Kidney (tissue), 14 donors: ENCODE results near the gene BCAS4. TPM values are rescaled to one million over a fixed set of nuclear protein-coding genes. Genes with fewer than 3 reads are reported as not detected.
"Not testable (repeated sequence)": the region's sequence is repeated elsewhere in the genome, so short reads cannot be mapped to it uniquely, and the experiment has no call there.

Experiments
- DNase-seq, 5 donors: peaks; one replicate each; pipeline ENCODE4 v3.0.0-alpha.2; 2013 to 2020
- FAIRE-seq: peaks from 2 replicates; lab custom pipeline; 2012; peaks lifted over from hg19 to GRCh38; lab: Jason Lieb, UNC
- H3K27ac ChIP-seq, 2 donors: one replicate each; pipeline ENCODE4 v1.7.0; 2013; ENCODE audit warnings: low read depth in 2 of 2, low read length in 2 of 2, inconsistent platforms in 1 of 2
- H3K27me3 ChIP-seq: one replicate; pipeline ENCODE4 v1.7.1; 2013; ENCODE audit warnings: low read length, inconsistent platforms; ENCODE audit not compliant: control insufficient read depth, insufficient read depth
- H3K36me3 ChIP-seq, 3 donors: one replicate each; pipeline versions ENCODE4 v1.7.0 to v1.7.1; 2013; ENCODE audit warnings: low read length in 3 of 3, control low read depth in 1 of 3, inconsistent platforms in 1 of 3; ENCODE audit not compliant: insufficient read depth in 3 of 3, control insufficient read depth in 2 of 3
- H3K4me1 ChIP-seq, 3 donors: one replicate each; pipeline versions ENCODE4 v1.7.0 to v1.7.1; 2013; ENCODE audit warnings: low read length in 3 of 3, inconsistent platforms in 1 of 3, low read depth in 1 of 3; ENCODE audit not compliant: control insufficient read depth in 2 of 3, insufficient read depth in 2 of 3
- H3K4me3 ChIP-seq, 3 donors: one replicate each; pipeline versions ENCODE4 v1.7.0 to v1.8.1; 2013; ENCODE audit warnings: low read length in 3 of 3, control low read depth in 1 of 3, inconsistent platforms in 1 of 3
- H3K9ac ChIP-seq, 3 donors: one replicate each; pipeline versions ENCODE4 v1.7.0 to v1.7.1; 2013; ENCODE audit warnings: low read length in 3 of 3, control low read depth in 1 of 3, inconsistent platforms in 1 of 3
- H3K9me3 ChIP-seq, 3 donors: one replicate each; pipeline versions ENCODE4 v1.7.0 to v1.7.1; 2013; ENCODE audit warnings: low read length in 3 of 3, control low read depth in 1 of 3, inconsistent platforms in 1 of 3; ENCODE audit not compliant: control insufficient read depth in 2 of 3, insufficient read depth in 1 of 3
- intact Hi-C: fragments of 100-400 bp; cut with DNase I; formaldehyde crosslinking; loops from one replicate; pipeline ENCODE4 v1.11.1; 2022
- polyA plus RNA-seq: library from polyadenylated mRNA; stranded (reverse); fragments of 350-450 nt; fragmentation: Illumina TruSeq; extraction: RNeasy Lipid Tissue Mini Kit (QIAGEN cat#74804); gene quantifications from one replicate; pipeline ENCODE4 v1.2.3, GENCODE V29; 2014; ENCODE audit warnings: low read depth, low replicate concordance; ENCODE audit not compliant: insufficient read depth
- total RNA-seq: library from RNA; stranded (reverse); fragmentation: NEBNext Ultra II Directional; extraction: Animal tissue kit (Norgen Biotek cat#: 25700); gene quantifications from one replicate; pipeline ENCODE4 v1.2.1, GENCODE V29; 2021
- TF ChIP-seq, protein P1 (sequence below): IDR thresholded peaks from 3 replicates; pipeline ENCODE4 v1.5.1; 2012; ENCODE audit warnings: mild to moderate bottlenecking, moderate library complexity, borderline replicate concordance; ENCODE audit not compliant: insufficient read depth; ENCODE audit errors: extremely low read depth
- donor health status: control.
- donor health status: control.
- donor health status: control.
- donor health status: control.
- donor health status: control.
- donor health status: DM: yes; HTN: yes; CAD: no.
- donor health status: Normal renal cell carcinoma (clear cell type).

The BCAS4 gene
- total and polyA plus RNA-seq, 2 donors from 2014 or later, result 10.6 to 17.1 TPM

- intact Hi-C loops, H3K4me1 ChIP-seq, H3K9me3 ChIP-seq, H3K27ac ChIP-seq, H3K9ac ChIP-seq, H3K4me3 ChIP-seq, H3K36me3 ChIP-seq, H3K27me3 ChIP-seq, FAIRE-seq: not testable (repeated sequence)
- DNase-seq, result peak in 1 of 5 donors; percentile 8
Measured at GRCh38 chr20:50769551-50770085, 25.2 kb upstream of the BCAS4 start.

DNA sequence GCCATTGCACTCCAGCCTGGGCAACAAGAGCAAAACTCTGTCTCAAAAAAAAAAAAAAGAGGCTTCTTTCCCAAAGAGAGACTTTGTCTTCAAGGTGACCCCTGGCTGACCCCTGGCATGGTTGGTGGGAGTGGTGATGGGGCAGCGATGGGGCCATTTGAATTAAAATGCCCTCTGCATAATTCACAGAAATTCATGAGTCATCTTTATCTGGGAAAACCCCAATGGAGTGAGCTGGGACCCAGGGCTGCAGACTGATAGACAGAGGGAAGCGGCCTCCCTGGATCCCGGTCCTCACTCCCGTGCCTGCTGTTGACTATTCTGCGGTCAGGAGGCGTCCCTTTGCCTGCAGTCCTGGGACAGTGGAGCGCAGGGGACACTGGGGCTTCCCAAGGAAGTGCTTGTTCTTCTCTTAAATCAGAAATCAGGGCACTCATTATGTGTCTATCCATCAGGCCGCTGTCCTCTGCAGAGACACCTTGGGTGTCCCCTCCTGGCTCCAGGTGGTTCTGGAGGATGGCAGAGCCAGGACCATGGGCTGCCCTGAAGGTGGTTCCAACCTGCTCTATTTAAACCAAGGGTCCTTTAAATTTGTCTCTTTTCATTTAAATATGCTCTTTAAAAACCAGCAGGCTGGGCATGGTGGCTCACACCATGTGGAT is 23.3 kb upstream of the BCAS4 start:
- FAIRE-seq, H3K4me3 ChIP-seq, H3K27me3 ChIP-seq, H3K9me3 ChIP-seq, intact Hi-C loops, H3K36me3 ChIP-seq, H3K27ac ChIP-seq, H3K4me1 ChIP-seq, H3K9ac ChIP-seq: not testable (repeated sequence)
- DNase-seq, result peak in 1 of 5 donors; percentile 21

DNA sequence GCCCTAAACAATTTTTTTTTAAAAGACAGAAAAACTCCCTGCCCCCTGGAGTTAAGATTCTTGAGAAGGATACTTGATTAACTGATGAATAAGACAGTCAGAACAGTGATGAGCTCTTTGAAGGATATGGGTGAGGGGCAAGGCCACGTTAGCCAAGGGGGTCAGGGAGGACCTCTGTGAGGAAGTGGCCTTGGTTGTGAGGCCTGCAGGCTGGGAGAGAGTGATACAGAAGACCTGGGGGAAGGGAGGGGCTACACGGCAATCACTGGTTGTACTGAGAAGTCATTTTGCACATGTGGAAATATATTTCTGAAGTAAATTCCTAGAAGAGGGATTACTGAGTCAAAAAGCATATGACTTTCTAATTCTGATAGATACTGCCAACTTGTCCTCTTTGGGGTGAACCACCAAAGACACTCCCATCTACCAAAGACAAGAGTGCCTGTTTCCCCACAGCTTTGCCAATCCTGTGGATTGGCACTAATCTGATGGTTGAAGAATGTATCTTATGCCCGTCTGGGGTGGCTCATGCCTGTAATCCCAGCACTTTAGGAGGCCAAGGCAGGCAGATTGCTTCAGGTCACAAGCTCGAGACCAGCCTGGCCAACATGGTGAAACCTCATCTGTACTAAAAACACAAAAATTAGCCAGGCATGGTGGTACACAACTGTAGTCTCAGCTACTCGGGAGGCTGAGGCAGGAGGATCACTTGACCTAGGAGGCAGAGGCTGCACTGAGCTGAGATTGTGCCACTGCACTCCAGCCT is 22.3 kb upstream of the BCAS4 start:
- H3K36me3 ChIP-seq, result no peaks in the 10 kb centered on the region
- no peak overlapping the region for H3K9ac ChIP-seq
- no peaks in the 10 kb centered on the region for H3K27me3 ChIP-seq
- no peak overlapping the region for H3K4me3 ChIP-seq
- intact Hi-C loops, result no loop called here
- FAIRE-seq (no peak), DNase-seq (peak in 1 of 5 donors; percentile 22)
- TF ChIP-seq, protein P1, sequence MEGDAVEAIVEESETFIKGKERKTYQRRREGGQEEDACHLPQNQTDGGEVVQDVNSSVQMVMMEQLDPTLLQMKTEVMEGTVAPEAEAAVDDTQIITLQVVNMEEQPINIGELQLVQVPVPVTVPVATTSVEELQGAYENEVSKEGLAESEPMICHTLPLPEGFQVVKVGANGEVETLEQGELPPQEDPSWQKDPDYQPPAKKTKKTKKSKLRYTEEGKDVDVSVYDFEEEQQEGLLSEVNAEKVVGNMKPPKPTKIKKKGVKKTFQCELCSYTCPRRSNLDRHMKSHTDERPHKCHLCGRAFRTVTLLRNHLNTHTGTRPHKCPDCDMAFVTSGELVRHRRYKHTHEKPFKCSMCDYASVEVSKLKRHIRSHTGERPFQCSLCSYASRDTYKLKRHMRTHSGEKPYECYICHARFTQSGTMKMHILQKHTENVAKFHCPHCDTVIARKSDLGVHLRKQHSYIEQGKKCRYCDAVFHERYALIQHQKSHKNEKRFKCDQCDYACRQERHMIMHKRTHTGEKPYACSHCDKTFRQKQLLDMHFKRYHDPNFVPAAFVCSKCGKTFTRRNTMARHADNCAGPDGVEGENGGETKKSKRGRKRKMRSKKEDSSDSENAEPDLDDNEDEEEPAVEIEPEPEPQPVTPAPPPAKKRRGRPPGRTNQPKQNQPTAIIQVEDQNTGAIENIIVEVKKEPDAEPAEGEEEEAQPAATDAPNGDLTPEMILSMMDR, result no peak
- no peak overlapping the region for H3K27ac ChIP-seq
- no peaks in the 10 kb centered on the region for H3K9me3 ChIP-seq
- H3K4me1 ChIP-seq, result no peaks in the 10 kb centered on the region

DNA sequence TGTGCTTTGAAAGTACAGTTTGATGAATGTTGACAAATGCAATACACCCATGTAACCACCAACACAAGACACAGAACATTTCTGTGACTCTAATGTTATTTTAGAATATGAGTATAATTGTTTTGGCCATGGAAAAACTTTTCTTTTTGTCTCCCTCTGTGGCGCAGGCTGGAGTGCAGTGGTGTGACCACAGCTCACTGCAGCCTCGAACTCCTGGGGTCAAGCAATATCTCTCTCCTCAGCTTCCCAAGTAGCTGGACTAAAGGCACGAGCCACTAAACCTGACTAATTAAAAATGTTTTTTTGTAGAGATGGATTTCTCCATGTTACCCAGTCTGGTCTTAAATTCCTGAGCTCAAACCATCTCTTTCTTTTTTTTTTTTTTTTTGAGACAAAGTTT is 20.3 kb upstream of the BCAS4 start:
- peak in 1 of 5 donors; percentile 11 for DNase-seq
- Histone ChIP-seq H3K27ac (no peak overlapping the region), H3K4me3 (no peak overlapping the region), H3K36me3 (no peaks in the 10 kb centered on the region), H3K9me3 (no peaks in the 10 kb centered on the region), H3K4me1 (no peaks in the 10 kb centered on the region), H3K27me3 (no peaks in the 10 kb centered on the region), H3K9ac (no peak overlapping the region)
- intact Hi-C loops, result no loop called here
- TF ChIP-seq, protein P1, result no peak
- no peak for FAIRE-seq
